Tibial nerve (tissue), 4 donors: Measurements from ENCODE around the gene LCN12. TPM values are rescaled to one million over a fixed set of nuclear protein-coding genes. Genes with fewer than 3 reads are reported as not detected.

Source experiments
- DNase-seq, 2 donors: peaks; one replicate each; pipeline ENCODE4 v3.0.0-alpha.2; 2019; ENCODE audit warnings: low spot score in 2 of 2
- H3K27ac ChIP-seq, 4 donors: fragments of 200-600 bp; sonication (generic) in 3 of 4; one replicate each; pipeline ENCODE4 v1.5.1; 2017 to 2019; ENCODE audit warnings: mild to moderate bottlenecking in 1 of 4
- H3K27me3 ChIP-seq, 2 donors: fragments of 200-600 bp; sonication (generic) in 1 of 2; one replicate each; pipeline versions ENCODE4 v1.5.1 to v1.6.0; 2017 to 2019
- H3K36me3 ChIP-seq, 3 donors: fragments of 200-600 bp; sonication (generic); one replicate each; pipeline ENCODE4 v1.5.1; 2018 to 2019
- H3K4me1 ChIP-seq, 4 donors: fragments of 200-600 bp; sonication (generic) in 3 of 4; one replicate each; pipeline ENCODE4 v1.5.1; 2017 to 2019
- H3K4me3 ChIP-seq, 4 donors: fragments of 200-600 bp; sonication (generic) in 3 of 4; one replicate each; pipeline ENCODE4 v1.5.1; 2017 to 2019; ENCODE audit warnings: mild to moderate bottlenecking in 1 of 4, moderate library complexity in 1 of 4
- H3K9me3 ChIP-seq, 4 donors: fragments of 200-600 bp; sonication (generic) in 3 of 4; one replicate each; pipeline ENCODE4 v1.5.1; 2017 to 2019
- CTCF ChIP-seq, 5 experiments: fragments of 200-600 bp in 3 of 5; fragments of 450-650 bp in 2 of 5; sonication (generic) in 3 of 5; IDR thresholded peaks; one replicate each; pipeline ENCODE4 v1.5.1; 2016 to 2019; ENCODE audit warnings: antibody characterized with exemption in 5 of 5, mild to moderate bottlenecking in 3 of 5, moderate library complexity in 2 of 5
- EP300 ChIP-seq, 2 donors: sonication (generic); formaldehyde crosslinking; IDR thresholded peaks; one replicate each; pipeline ENCODE4 v1.6.1; 2017; ENCODE audit warnings: antibody characterized with exemption in 2 of 2, mild to moderate bottlenecking in 1 of 2
- POLR2A ChIP-seq, 2 donors: fragments of 450-650 bp; IDR thresholded peaks; one replicate each; pipeline ENCODE4 v1.6.1; 2017; ENCODE audit warnings: antibody characterized with exemption in 2 of 2, mild to moderate bottlenecking in 2 of 2, moderate library complexity in 2 of 2
- WGBS, 2 donors: methylation state at CpG; one replicate each; pipeline ENCODE4 v1.1.5; 2018; 5-methylcytosine and 5-hydroxymethylcytosine counted together
- total RNA-seq, 4 donors: library from RNA; depleted of rRNA; stranded (reverse); fragments of >200 nt; gene quantifications; one replicate each; pipeline ENCODE4 v1.1.0, GENCODE V29; 2016

The LCN12 gene
- total RNA-seq, 4 donors from 2014 or later, result 2.4 to 16.8 (median 7.8) TPM

- no peak for DNase-seq
- H3K36me3 ChIP-seq, result no peaks in the 10 kb centered on the region
- no peaks in the 10 kb centered on the region for H3K9me3 ChIP-seq
- 68 to 80% methylated on average over 4 to 10 of the region's 11 CpGs for WGBS, 2 donors
- no peak overlapping the region for H3K4me3 ChIP-seq
- peaks cover 0 to 52% (median 9%) of the 10 kb centered on the region in 4 donors for H3K4me1 ChIP-seq
- H3K27me3 ChIP-seq, result no peaks in the 10 kb centered on the region
- peak overlapping the region in 1 of 4 donors; percentile 70 for H3K27ac ChIP-seq
- TF ChIP-seq POLR2A (IDR thresholded peaks at IDR 0.05) (no peak), EP300 (IDR thresholded peaks at IDR 0.05) (no peak), CTCF (IDR thresholded peaks at IDR 0.05) (no peak)
Measured at GRCh38 chr9:136970361-136970760, 18.3 kb downstream of the LCN12 start.

- peak overlapping the region in 1 of 4 donors; percentile 90 for H3K27ac ChIP-seq
- 59 to 82% methylated on average over 4 to 12 of the region's 14 CpGs for WGBS, 2 donors
- no peak for TF ChIP-seq EP300 (IDR thresholded peaks at IDR 0.05)
- TF ChIP-seq POLR2A (IDR thresholded peaks at IDR 0.05), result no peak
- no peak for TF ChIP-seq CTCF (IDR thresholded peaks at IDR 0.05)
- DNase-seq, result no peak
- peaks cover 0 to 56% (median 4%) of the 10 kb centered on the region in 4 donors for H3K4me1 ChIP-seq
- no peak overlapping the region for H3K4me3 ChIP-seq
- H3K27me3 ChIP-seq, result no peaks in the 10 kb centered on the region
- no peaks in the 10 kb centered on the region for H3K36me3 ChIP-seq
- no peaks in the 10 kb centered on the region for H3K9me3 ChIP-seq
Measured at GRCh38 chr9:136971746-136972145, 19.7 kb downstream of the LCN12 start.

- WGBS, 2 donors, result 48 to 73% methylated on average over 6 of the region's 11 CpGs
- no peaks in the 10 kb centered on the region for H3K27me3 ChIP-seq
- no peak for TF ChIP-seq CTCF (IDR thresholded peaks at IDR 0.05)
- TF ChIP-seq POLR2A (IDR thresholded peaks at IDR 0.05), result no peak
- no peak for TF ChIP-seq EP300 (IDR thresholded peaks at IDR 0.05)
- H3K9me3 ChIP-seq, result no peaks in the 10 kb centered on the region
- DNase-seq, result no peak
- no peak overlapping the region for H3K4me3 ChIP-seq
- peaks cover 0 to 62% (median 4%) of the 10 kb centered on the region in 4 donors for H3K4me1 ChIP-seq
- H3K36me3 ChIP-seq, result no peaks in the 10 kb centered on the region
- H3K27ac ChIP-seq, result peak overlapping the region in 1 of 4 donors; percentile 90
Measured at GRCh38 chr9:136972335-136972734, 20.3 kb downstream of the LCN12 start.

GRCh38 chr9:136972743-136973142 is 20.7 kb downstream of the LCN12 start:
- Histone ChIP-seq H3K36me3 (no peaks in the 10 kb centered on the region), H3K27ac (peak overlapping the region in 1 of 4 donors; percentile 90), H3K4me3 (no peak overlapping the region), H3K27me3 (no peaks in the 10 kb centered on the region), H3K9me3 (no peaks in the 10 kb centered on the region), H3K4me1 (peaks cover 0 to 66% (median 6%) of the 10 kb centered on the region in 4 donors)
- TF ChIP-seq CTCF (IDR thresholded peaks at IDR 0.05) (no peak), EP300 (IDR thresholded peaks at IDR 0.05) (no peak), POLR2A (IDR thresholded peaks at IDR 0.05) (no peak)
- WGBS, 2 donors, result 54 to 57% methylated on average over 11 to 13 of the region's 13 CpGs
- no peak for DNase-seq

GRCh38 chr9:136973618-136974617 is 21.8 kb downstream of the LCN12 start:
- H3K27ac ChIP-seq, result peak overlapping the region in 1 of 4 donors; percentile 90
- 83 to 90% methylated on average over 21 to 25 of the region's 29 CpGs for WGBS, 2 donors
- H3K36me3 ChIP-seq, result no peaks in the 10 kb centered on the region
- TF ChIP-seq EP300 (IDR thresholded peaks at IDR 0.05) (no peak), CTCF (IDR thresholded peaks at IDR 0.05) (no peak), POLR2A (IDR thresholded peaks at IDR 0.05) (no peak)
- H3K4me1 ChIP-seq, result peaks cover 0 to 73% (median 7%) of the 10 kb centered on the region in 4 donors
- H3K9me3 ChIP-seq, result no peaks in the 10 kb centered on the region
- DNase-seq, result no peak
- H3K27me3 ChIP-seq, result no peaks in the 10 kb centered on the region
- no peak overlapping the region for H3K4me3 ChIP-seq
